Mesothelial cell of epicardium (in vitro differentiated cells): Measurements from ENCODE around the gene HAPLN1. TPM values are rescaled to one million over a fixed set of nuclear protein-coding genes. Genes with fewer than 3 reads are reported as not detected.

Experiments used
- DNase-seq, 2 experiments: peaks; one replicate each; pipeline ENCODE4 v3.0.0; 2021; ENCODE audit warnings: low spot score in 2 of 2; ENCODE audit not compliant: unreplicated experiment in 2 of 2
- H3K27ac Mint-ChIP-seq: 2 replicates; pipeline ENCODE4 v1.8.0; 2021; ENCODE audit warnings: mixed read lengths
- H3K27me3 Mint-ChIP-seq: 2 replicates; pipeline ENCODE4 v1.8.0; 2021; ENCODE audit warnings: low read depth, mixed read lengths
- H3K36me3 Mint-ChIP-seq: 2 replicates; pipeline ENCODE4 v1.8.0; 2021; ENCODE audit warnings: mixed read lengths
- H3K4me1 Mint-ChIP-seq: 2 replicates; pipeline ENCODE4 v1.8.0; 2021; ENCODE audit warnings: mixed read lengths
- H3K4me3 Mint-ChIP-seq: 2 replicates; pipeline ENCODE4 v1.8.0; 2021; ENCODE audit warnings: mild to moderate bottlenecking, moderate library complexity, mixed read lengths
- H3K9me3 Mint-ChIP-seq: 2 replicates; pipeline ENCODE4 v1.8.0; 2021; ENCODE audit warnings: mixed read lengths
- CTCF ChIP-seq: fragments of 200-600 bp; sonication (generic); IDR thresholded peaks from one replicate; pipeline ENCODE4 v1.5.0; 2021; ENCODE audit warnings: antibody characterized with exemption; ENCODE audit not compliant: unreplicated experiment
- total RNA-seq: library from RNA; stranded (reverse); gene quantifications from 3 replicates; pipeline ENCODE4 v1.2.1, GENCODE V29; 2021

The HAPLN1 gene
- total RNA-seq, 1 donor from 2014 or later: 2.8 TPM

GRCh38 chr5:83703059-83703458 is 17.6 kb downstream of the HAPLN1 start:
- Mint-ChIP-seq H3K36me3 (peaks cover 20% of the 10 kb centered on the region), H3K4me1 (no peaks in the 10 kb centered on the region), H3K4me3 (no peak overlapping the region), H3K27me3 (no peaks in the 10 kb centered on the region), H3K27ac (no peak overlapping the region), H3K9me3 (peaks cover 47% of the 10 kb centered on the region)
- TF ChIP-seq CTCF: no peak
- no peak for DNase-seq

- TF ChIP-seq CTCF: no peak
- Mint-ChIP-seq H3K4me1 (no peaks in the 10 kb centered on the region), H3K4me3 (no peak overlapping the region), H3K9me3 (peaks cover 43% of the 10 kb centered on the region), H3K36me3 (peaks cover 20% of the 10 kb centered on the region), H3K27ac (no peak overlapping the region), H3K27me3 (no peaks in the 10 kb centered on the region)
- no peak for DNase-seq
These were observed 18.8 kb downstream of the HAPLN1 start for GRCh38 chr5:83701886-83702285.

GRCh38 chr5:83689881-83690280 is 30.8 kb downstream of the HAPLN1 start:
- Mint-ChIP-seq H3K9me3 (peaks cover 13% of the 10 kb centered on the region), H3K27me3 (no peaks in the 10 kb centered on the region), H3K4me1 (no peaks in the 10 kb centered on the region), H3K4me3 (no peak overlapping the region), H3K27ac (no peak overlapping the region), H3K36me3 (no peaks in the 10 kb centered on the region)
- DNase-seq: no peak
- no peak for TF ChIP-seq CTCF

- Mint-ChIP-seq H3K36me3 (no peaks in the 10 kb centered on the region), H3K27ac (no peak overlapping the region), H3K27me3 (no peaks in the 10 kb centered on the region), H3K4me3 (no peak overlapping the region), H3K9me3 (peaks cover 13% of the 10 kb centered on the region), H3K4me1 (no peaks in the 10 kb centered on the region)
- TF ChIP-seq CTCF: no peak
- DNase-seq: no peak
These were observed 32.4 kb downstream of the HAPLN1 start for GRCh38 chr5:83688281-83688680.

- Mint-ChIP-seq H3K27ac (no peak overlapping the region), H3K4me3 (no peak overlapping the region), H3K27me3 (no peaks in the 10 kb centered on the region), H3K36me3 (no peaks in the 10 kb centered on the region), H3K4me1 (no peaks in the 10 kb centered on the region), H3K9me3 (peaks cover 5% of the 10 kb centered on the region)
- no peak for TF ChIP-seq CTCF
- no peak for DNase-seq
These were observed 33.5 kb downstream of the HAPLN1 start for GRCh38 chr5:83687124-83687619.

- no peak for TF ChIP-seq CTCF
- H3K4me1 Mint-ChIP-seq: no peaks in the 10 kb centered on the region
- no peaks in the 10 kb centered on the region for H3K27me3 Mint-ChIP-seq
- no peak overlapping the region for H3K27ac Mint-ChIP-seq
- no peaks in the 10 kb centered on the region for H3K9me3 Mint-ChIP-seq
- H3K36me3 Mint-ChIP-seq: no peaks in the 10 kb centered on the region
- no peak overlapping the region for H3K4me3 Mint-ChIP-seq
- no peak for DNase-seq
These were observed 34.4 kb downstream of the HAPLN1 start for GRCh38 chr5:83686251-83686650.
